ENCODE measurements around the gene LPCAT3.
A peak's percentile ranks its signal among the peaks of the same experiment; 100 is the strongest.

LPCAT3 gene

DNA sequence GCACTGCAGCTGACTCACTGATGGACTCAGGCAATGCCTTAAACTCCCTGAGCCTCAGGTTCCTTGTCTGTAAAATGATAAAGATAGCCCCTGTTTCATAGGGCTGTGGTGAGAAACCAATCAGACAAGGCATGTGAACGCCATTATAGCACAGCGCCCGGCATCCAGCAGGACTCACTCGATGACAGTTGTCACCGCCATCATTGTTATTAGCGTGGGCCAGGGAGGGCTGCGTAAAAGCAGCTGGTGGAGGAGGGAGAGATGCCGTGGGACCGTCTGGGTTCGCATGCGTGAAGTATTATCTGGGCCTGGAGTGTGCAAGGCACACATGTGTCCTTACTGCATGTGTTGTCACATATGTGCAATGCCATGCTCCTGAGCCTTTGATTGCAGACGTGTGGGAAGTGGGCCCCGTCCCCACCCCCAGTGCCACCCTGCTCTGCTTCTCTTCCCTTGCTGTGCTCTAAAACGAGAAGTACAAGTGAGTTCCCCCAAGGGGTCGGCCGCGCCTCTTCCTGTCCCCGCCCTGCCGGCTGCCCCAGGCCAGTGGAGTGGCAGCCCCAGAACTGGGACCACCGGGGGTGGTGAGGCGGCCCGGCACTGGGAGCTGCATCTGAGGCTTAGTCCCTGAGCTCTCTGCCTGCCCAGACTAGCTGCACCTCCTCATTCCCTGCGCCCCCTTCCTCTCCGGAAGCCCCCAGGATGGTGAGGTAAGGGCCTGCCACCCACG lies 67.3 kb downstream of the LPCAT3 start, which contains the start of gene PTPN6:
Gene PTPN6 (plus strand): TSS at position 546 of the 730 bp plus-strand sequence. CDS start 157 bp downstream, at position 703.
- DNase-seq = no peak

DNA sequence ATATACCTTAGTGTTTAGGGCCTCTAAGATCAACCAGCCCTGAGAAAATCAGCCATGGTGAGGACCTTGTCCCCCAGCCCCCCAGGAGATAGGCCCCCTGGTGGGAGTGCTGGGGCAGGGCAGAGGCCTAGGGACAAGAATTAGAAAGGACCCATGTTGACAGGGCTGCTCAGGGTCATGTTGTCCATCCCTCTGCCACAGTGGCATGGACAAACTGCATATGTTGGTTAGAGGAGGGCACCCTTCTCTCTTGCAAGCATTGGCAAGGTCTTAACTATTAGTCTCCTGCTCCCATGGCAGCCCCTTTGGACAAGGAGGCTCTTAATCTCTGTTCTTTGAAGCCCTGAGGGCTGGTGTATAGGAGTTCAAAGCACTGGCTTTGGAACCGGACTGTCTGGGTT lies 67.9 kb downstream of the LPCAT3 start:
- DNase-seq = no peak

DNA sequence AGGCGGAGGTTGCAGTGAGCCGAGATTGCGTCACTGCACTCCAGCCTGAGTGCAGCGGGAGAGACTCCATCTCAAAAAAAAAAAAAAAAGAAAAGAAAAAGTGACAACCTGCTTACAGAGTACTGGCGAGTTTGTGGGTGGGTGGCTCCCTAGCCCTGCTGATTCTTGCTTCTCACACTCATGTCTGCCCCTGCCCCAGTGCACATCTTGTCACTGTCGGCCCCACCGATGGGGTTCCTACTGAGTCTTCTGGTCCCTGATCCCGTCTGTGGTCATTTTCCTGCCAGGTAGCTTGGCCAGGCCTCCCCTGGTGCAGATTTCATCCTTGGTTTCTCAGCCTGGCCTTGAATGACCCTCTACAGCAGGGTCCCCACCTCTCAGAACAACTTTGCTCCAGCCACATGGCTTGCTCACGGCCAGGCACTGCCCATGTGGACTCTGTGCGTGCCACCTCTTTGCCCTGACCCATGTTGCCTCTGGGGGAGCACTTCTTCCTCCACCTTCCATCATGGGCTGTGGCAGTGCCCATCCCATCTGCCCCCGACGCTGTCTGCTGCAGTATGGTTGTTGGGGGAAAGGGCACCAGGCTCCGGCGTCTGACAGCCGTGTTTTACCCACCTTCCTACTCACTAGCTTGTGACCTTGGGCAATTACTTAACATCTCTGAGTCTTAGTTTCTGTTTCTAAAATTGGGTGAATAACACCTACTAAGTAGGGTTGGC lies 69.2 kb downstream of the LPCAT3 start:
- DNase-seq = no peak

DNA sequence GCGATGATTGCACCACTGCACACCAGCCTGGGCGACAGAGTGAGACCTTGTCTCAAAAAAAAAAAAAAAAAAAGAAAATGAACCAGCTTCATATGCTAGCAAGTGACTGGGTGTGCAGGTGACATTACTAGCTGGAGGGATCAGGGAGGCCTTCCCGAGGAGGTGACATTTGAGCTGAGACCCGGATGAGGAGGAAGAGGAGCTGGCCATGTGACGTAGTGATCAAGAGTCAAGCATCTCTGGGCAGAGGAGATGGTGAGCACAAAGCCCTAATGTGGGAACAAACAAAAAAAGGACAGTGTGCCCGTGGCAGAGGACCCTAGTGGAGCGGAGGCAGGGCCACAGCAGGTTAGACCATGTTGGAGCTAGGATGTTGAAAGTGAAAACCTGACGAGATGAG lies 70.7 kb downstream of the LPCAT3 start:
- no peak for DNase-seq

DNA sequence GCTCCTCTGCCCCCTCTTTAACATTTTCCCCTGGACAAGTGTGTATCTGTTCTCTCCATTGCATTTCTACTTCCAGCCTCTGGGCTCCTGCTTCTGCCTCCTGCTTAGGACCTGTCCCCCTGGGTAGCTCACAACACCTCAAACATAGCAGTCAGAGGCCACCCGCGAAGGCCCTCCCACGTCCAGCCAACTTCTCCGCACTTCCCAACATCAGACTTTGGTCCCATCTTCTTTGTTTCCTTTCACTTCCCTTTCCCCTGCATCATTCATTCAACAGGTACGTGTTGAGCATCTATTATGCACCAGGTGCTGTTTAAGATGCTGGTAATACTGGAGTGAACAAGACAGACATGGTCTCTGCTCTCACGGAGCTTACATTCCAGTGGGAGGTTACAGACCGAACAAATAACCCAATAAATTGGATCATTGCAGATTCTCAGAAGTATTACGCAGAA lies 71.3 kb downstream of the LPCAT3 start:
- no peak for DNase-seq

DNA sequence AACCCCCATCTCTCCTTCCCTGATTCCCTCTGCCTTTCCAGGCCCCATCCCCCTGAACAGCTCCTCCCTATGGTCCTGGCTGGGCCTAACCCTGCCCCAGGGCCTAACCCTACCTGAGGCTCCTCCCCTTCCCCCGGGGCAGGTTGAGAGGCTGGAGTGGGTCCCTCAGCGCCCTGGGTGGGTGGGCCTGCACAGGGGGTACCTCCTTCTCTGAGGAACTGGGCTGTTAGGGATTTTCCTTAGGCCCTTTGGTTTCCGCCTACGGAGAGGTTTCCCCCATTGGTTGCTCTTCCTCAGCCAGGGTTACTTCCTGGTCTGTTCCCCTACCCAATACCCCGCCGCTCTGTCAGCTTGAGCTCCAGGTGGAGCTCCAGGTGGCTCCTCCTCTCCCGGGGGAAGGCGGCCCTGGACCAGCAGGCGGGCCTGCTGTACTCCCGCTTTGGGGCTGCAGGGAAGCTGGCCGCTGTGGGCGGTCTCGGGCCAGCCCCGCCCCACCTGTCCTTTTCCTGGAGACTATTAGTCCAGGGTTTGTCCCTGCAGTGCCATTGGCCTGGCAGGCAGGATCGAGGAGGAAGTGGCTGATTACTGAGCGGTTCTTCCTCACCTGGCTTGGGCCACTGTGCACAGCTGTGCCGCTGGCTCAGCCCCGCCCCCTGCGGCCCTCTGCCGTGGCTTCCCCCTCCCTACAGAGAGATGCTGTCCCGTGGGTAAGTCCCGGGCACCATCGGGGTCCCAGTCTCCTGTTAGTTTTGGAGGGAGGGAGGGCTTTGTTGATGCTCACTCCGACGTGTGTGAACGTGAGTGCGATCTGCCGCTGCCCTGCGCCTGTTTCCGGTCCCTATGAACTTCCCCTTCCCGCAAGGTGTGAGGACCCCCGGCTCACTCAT lies 72.0 kb downstream of the LPCAT3 start:
- DNase-seq = no peak

DNA sequence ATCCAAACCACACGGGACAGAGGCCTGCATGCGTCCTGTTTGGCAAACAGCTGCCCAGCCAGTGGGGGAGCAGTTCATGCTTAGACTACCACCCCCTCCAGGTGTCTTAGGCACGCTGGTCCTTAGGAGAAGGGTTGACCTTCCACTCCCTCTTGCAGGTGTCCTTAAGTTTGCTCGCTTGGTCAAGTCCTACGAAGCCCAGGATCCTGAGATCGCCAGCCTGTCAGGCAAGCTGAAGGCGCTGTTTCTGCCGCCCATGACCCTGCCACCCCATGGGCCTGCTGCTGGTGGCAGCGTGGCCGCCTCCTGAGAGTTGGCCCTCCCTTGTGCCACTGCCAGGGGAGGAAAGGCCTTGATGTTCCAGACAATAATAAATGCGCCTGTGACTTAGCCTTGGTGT lies 72.7 kb downstream of the LPCAT3 start:
- DNase-seq = no peak

DNA sequence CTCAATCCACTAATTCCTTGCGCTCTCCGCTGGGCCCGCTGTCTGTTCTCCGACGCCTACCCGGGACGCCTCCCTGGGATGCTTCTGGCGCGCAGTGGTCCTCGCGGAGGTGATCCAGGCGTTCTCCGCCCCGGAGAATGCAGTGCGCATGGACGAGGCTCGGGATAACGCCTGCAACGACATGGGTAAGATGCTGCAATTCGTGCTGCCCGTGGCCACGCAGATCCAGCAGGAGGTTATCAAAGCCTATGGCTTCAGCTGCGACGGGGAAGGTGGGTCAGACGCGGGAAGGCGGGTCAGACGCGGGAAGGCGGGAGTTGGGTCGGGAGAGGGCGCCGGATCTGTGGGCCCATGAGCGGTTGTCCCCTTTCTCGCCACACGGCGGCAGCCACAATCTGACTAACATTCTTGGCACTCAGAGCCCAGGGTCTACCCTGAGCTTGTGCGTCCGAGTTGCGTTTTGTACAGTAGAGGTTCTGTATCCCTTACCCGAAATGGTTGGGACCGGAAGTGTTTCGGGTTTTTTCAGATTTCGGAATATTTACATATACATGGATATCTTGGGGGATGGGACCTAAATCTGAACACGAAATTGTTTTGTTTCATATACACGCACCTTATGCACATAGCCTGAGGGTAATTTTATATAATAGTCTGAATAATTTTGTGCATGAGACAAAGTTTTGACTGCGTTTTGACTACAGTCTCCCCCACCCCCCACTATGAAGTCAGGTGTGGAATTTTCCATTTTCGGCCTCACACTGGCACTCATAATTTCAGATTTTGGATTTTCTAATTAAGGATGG lies 73.7 kb downstream of the LPCAT3 start:
- DNase-seq = peak; percentile 99

DNA sequence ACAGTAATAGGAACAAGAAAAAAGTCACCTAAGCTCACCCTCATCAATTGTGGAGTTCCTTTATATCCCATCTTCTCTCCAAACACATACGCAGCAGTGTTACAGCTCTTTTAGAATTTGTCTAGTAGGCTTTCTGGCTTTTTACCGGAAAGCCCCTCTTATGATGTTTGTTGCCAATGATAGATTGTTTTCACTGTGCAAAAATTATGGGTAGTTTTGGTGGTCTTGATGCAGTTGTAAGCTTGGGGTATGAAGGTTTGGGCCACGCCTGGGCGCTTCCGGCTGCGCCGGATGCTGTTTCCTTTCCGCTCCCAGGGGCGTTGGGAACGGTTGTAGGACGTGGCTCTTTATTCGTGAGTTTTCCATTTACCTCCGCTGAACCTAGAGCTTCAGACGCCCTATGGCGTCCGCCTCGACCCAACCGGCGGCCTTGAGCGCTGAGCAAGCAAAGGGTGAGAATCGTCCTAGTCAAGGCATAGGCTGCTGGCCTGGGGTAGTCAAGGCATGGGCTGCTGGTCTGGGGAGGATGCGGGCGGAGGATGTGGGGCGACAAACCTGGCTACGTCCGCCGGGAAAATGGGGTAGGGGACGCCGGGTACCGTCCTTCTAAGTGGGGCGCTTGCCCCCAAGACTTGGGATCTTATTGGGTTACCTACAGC lies 74.4 kb downstream of the LPCAT3 start, which contains the start of the genes C12orf57 and RNU7-1:
Gene C12orf57 (plus strand): TSS at position 301 of the 659 bp plus-strand sequence. CDS start 100 bp downstream, at position 401.
Gene RNU7-1 (plus strand): TSS at position 95 of the 659 bp plus-strand sequence.
- peak; percentile 98 to 99 for DNase-seq

DNA sequence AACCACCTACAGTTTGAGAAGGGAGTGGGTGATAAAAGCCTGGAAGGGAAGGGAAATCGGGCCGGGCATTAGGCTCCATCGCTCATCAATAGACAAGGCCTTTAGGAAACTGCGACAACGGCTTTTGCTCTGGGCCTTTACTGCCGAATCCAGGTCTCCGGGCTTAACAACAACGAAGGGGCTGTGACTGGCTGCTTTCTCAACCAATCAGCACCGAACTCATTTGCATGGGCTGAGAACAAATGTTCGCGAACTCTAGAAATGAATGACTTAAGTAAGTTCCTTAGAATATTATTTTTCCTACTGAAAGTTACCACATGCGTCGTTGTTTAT lies 74.9 kb downstream of the LPCAT3 start:
- peak; percentile 93 to 97 for DNase-seq

DNA sequence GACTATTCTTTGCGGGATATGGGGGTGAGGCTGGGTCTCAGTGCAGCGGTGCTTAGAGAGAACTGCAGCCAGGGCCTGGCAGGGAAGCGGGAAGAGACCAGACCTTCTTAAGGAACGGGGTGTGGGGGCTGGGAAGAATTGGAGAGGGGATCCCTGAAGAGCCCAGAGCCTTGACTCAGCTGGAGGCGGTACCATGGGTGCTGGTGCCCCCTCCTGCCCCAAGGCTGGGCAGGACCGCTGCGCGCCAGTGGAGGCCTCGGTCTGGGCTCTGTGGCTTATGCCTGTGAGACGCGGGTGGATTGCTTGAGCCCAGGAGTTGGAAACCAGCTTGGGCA lies 76.0 kb downstream of the LPCAT3 start:
- no peak for DNase-seq

DNA sequence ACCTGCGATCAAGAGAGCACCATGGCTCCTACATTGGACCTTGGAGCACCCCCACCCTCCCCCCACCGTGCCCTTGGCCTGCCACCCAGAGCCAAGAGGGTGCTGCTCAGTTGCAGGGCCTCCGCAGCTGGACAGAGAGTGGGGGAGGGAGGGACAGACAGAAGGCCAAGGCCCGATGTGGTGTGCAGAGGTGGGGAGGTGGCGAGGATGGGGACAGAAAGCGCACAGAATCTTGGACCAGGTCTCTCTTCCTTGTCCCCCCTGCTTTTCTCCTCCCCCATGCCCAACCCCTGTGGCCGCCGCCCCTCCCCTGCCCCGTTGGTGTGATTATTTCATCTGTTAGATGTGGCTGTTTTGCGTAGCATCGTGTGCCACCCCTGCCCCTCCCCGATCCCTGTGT lies 76.5 kb downstream of the LPCAT3 start:
- DNase-seq = no peak

DNA sequence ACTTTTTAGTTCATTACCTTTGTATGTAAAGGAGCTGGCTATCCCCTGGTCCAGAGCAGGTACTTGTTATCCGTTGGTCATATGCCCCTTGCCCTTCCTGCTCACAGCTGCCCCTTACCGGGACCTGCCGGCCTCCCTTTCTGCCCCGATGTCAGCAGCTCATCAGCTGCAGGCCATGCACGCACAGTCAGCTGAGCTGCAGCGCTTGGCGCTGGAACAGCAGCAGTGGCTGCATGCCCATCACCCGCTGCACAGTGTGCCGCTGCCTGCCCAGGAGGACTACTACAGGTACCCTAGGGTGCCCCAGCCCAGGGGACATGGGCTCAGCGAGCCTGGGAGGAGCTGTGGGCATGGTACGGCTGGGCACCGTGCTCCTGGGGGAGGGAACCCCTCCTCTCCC lies 77.0 kb downstream of the LPCAT3 start:
- DNase-seq = no peak

DNA sequence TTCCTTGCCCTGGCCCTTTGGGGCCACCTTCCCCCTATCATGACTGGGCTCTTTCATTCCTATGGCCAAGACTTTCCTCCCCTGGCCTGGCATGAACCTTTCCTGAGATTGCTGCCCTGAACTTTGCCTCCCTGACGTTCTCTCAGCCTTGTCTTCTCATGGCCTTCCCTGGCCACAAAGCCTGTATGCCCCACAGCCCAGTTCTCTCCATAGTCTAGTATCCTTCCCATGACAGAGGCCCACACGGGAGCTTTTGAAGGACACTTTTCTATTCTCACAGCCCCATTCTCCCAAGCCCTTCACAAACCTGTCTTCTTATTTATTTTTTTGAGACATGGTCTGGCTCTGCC lies 79.1 kb downstream of the LPCAT3 start:
- DNase-seq = no peak

DNA sequence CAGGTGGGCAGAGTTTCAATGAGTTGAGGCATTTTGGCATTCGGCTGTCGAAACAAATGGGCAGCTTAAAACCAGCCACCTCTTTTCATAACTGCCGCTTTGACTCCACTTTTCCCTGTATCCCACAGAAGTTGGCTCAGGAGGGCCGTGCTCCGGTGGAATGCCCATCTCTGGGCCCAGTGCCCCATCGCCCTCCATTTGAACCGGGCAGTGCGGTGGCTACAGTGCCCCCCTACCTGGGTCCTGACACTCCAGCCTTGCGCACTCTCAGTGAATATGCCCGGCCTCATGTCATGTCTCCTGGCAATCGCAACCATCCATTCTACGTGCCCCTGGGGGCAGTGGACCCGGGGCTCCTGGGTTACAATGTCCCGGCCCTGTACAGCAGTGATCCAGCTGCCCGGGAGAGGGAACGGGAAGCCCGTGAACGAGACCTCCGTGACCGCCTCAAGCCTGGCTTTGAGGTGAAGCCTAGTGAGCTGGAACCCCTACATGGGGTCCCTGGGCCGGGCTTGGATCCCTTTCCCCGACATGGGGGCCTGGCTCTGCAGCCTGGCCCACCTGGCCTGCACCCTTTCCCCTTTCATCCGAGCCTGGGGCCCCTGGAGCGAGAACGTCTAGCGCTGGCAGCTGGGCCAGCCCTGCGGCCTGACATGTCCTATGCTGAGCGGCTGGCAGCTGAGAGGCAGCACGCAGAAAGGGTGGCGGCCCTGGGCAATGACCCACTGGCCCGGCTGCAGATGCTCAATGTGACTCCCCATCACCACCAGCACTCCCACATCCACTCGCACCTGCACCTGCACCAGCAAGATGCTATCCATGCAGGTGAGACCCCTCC lies 79.7 kb downstream of the LPCAT3 start:
- no peak for DNase-seq

DNA sequence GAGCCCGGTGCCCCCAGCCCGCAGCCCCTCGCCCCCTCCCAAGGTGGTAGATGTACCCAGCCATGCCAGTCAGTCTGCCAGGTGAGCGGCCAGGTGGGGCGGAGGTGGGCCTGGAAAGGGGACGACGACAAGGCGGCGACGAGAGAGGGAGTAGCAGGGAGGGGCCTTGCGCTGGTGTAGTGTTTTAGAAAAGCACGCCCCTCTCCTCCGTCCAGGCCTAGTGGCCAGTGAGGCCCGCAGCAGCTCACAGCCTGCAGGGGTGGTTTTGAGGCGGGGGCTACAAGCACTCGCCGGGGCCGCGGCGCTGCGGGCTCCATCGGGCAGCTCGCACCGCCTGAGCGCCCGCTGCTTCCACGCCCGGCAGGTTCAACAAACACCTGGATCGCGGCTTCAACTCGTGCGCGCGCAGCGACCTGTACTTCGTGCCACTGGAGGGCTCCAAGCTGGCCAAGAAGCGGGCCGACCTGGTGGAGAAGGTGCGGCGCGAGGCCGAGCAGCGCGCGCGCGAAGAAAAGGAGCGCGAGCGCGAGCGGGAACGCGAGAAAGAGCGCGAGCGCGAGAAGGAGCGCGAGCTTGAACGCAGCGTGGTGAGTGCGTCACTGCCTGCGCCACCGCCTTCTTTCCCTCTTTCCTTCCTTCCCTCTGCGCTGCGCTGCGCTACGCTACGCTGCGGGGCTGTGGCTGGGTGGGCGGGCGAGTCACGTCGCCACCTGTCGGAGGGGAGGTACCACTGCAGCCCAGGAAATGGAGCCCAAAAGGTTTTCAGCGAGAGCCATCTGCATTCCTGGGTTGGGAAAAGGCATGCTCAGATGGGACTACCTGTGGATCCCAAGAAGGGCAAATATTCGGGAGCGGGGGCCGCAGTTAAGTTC lies 80.6 kb downstream of the LPCAT3 start:
- peak; percentile 93 to 97 for DNase-seq

DNA sequence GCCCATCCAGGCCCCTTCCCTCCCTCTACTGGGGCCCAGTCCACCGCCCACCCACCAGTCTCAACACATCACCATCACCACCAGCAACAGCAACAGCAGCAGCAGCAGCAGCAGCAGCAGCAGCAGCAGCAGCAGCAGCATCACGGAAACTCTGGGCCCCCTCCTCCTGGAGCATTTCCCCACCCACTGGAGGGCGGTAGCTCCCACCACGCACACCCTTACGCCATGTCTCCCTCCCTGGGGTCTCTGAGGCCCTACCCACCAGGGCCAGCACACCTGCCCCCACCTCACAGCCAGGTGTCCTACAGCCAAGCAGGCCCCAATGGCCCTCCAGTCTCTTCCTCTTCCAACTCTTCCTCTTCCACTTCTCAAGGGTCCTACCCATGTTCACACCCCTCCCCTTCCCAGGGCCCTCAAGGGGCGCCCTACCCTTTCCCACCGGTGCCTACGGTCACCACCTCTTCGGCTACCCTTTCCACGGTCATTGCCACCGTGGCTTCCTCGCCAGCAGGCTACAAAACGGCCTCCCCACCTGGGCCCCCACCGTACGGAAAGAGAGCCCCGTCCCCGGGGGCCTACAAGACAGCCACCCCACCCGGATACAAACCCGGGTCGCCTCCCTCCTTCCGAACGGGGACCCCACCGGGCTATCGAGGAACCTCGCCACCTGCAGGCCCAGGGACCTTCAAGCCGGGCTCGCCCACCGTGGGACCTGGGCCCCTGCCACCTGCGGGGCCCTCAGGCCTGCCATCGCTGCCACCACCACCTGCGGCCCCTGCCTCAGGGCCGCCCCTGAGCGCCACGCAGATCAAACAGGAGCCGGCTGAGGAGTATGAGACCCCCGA lies 81.4 kb downstream of the LPCAT3 start:
- no peak for DNase-seq

DNA sequence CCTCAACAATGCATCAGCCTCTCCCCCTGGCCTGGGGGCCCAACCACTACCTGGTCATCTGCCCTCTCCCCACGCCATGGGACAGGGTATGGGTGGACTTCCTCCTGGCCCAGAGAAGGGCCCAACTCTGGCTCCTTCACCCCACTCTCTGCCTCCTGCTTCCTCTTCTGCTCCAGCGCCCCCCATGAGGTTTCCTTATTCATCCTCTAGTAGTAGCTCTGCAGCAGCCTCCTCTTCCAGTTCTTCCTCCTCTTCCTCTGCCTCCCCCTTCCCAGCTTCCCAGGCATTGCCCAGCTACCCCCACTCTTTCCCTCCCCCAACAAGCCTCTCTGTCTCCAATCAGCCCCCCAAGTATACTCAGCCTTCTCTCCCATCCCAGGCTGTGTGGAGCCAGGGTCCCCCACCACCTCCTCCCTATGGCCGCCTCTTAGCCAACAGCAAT lies 82.1 kb downstream of the LPCAT3 start:
- no peak for DNase-seq

Data from NCI-H446 (cell line).